HEK293 (cell line): ENCODE measurements around the gene PCDHGC4.
A peak's percentile ranks its signal among the peaks of the same experiment; 100 is the strongest.

Source experiments
- CTCF ChIA-PET: fragments of 350-600 bp; formaldehyde crosslinking; extraction: SDS; loops from one replicate; lab custom pipeline; 2021; ENCODE audit warnings: antibody characterized with exemption; lab: Yijun Ruan, JAX
- POLR2A ChIA-PET: fragments of 300-600 bp; formaldehyde crosslinking; extraction: SDS; loops from one replicate; lab custom pipeline; 2020; ENCODE audit warnings: antibody characterized with exemption, inconsistent platforms; lab: Yijun Ruan, JAX
- H3K27ac ChIP-seq: fragments of 200-500 bp; sonication (Bioruptor generic); 2 replicates; pipeline ENCODE4 v1.5.1; 2014; ENCODE audit warnings: low read depth, low read length, control low read depth, inconsistent platforms; ENCODE audit errors: extremely low read depth
- H3K36me3 ChIP-seq, 2 experiments: fragments of 200-500 bp in 1 of 2; sonication (Bioruptor generic) in 1 of 2; 1 replicate in 1 of 2; 2 replicates in 1 of 2; pipeline ENCODE4 v1.5.1; 2014 to 2017; ENCODE audit warnings: inconsistent platforms in 2 of 2, low read length in 2 of 2; ENCODE audit not compliant: control insufficient read depth in 2 of 2, insufficient read depth in 1 of 2
- H3K4me1 ChIP-seq: fragments of 200-500 bp; sonication (Bioruptor generic); 2 replicates; pipeline ENCODE4 v1.5.1; 2014; ENCODE audit warnings: mild to moderate bottlenecking, low read length, inconsistent platforms; ENCODE audit not compliant: control insufficient read depth, insufficient read depth
- H3K4me3 ChIP-seq: 2 replicates; pipeline ENCODE4 v1.5.1; 2011; ENCODE audit warnings: low read depth, mild to moderate bottlenecking, control low read depth, low read length, moderate library complexity
- H3K9me3 ChIP-seq: fragments of 200-500 bp; sonication (Bioruptor generic); 2 replicates; pipeline ENCODE4 v1.5.1; 2014; ENCODE audit warnings: low read depth, low read length, inconsistent platforms; ENCODE audit not compliant: control insufficient read depth, insufficient read depth
- AEBP2 ChIP-seq: fragments of 450-650 bp; formaldehyde crosslinking; IDR thresholded peaks from 2 replicates; pipeline ENCODE4 v1.5.1; 2016; ENCODE audit warnings: missing biosample characterization, missing genetic modification characterization, borderline replicate concordance
- GLIS1 ChIP-seq: fragments of 450-650 bp; formaldehyde crosslinking; IDR thresholded peaks from 2 replicates; pipeline ENCODE4 v1.5.1; 2016; ENCODE audit warnings: missing biosample characterization, missing genetic modification characterization
- RBAK ChIP-seq: fragments of 450-650 bp; formaldehyde crosslinking; IDR thresholded peaks from 2 replicates; pipeline ENCODE4 v1.5.1; 2016; ENCODE audit warnings: missing biosample characterization, missing genetic modification characterization
- REST ChIP-seq: fragments of 450-650 bp; formaldehyde crosslinking; IDR thresholded peaks from 2 replicates; pipeline ENCODE4 v1.5.1; 2016; ENCODE audit warnings: missing biosample characterization, missing genetic modification characterization
- SCRT1 ChIP-seq: fragments of 450-650 bp; formaldehyde crosslinking; IDR thresholded peaks from 2 replicates; pipeline ENCODE4 v1.5.1; 2016; ENCODE audit warnings: missing biosample characterization, missing genetic modification characterization, borderline replicate concordance
- YY2 ChIP-seq: fragments of 450-650 bp; formaldehyde crosslinking; IDR thresholded peaks from 2 replicates; pipeline ENCODE4 v1.5.1; 2016; ENCODE audit warnings: missing biosample characterization, missing genetic modification characterization
- ZBTB21 ChIP-seq: fragments of 450-650 bp; formaldehyde crosslinking; IDR thresholded peaks from 2 replicates; pipeline ENCODE4 v1.5.1; 2017; ENCODE audit warnings: missing biosample characterization, missing genetic modification characterization
- ZIC2 ChIP-seq: fragments of 450-650 bp; formaldehyde crosslinking; IDR thresholded peaks from 2 replicates; pipeline ENCODE4 v1.5.1; 2016; ENCODE audit warnings: missing biosample characterization, missing genetic modification characterization
- ZNF157 ChIP-seq: fragments of 450-650 bp; formaldehyde crosslinking; IDR thresholded peaks from 2 replicates; pipeline ENCODE4 v1.5.1; 2016; ENCODE audit warnings: missing biosample characterization, missing genetic modification characterization
- ZNF19 ChIP-seq: fragments of 450-650 bp; formaldehyde crosslinking; IDR thresholded peaks from 2 replicates; pipeline ENCODE4; 2016; ENCODE audit warnings: missing biosample characterization, missing genetic modification characterization, low read depth
- ZNF214 ChIP-seq: fragments of 450-650 bp; formaldehyde crosslinking; IDR thresholded peaks from 2 replicates; pipeline ENCODE4 v1.5.1; 2017; ENCODE audit warnings: missing biosample characterization, mild to moderate bottlenecking, missing genetic modification characterization, borderline replicate concordance
- ZNF501 ChIP-seq: fragments of 450-650 bp; formaldehyde crosslinking; IDR thresholded peaks from 2 replicates; pipeline ENCODE4 v1.5.1; 2016; ENCODE audit warnings: missing biosample characterization, missing genetic modification characterization
- ZNF629 ChIP-seq: fragments of 450-650 bp; formaldehyde crosslinking; IDR thresholded peaks from 2 replicates; pipeline ENCODE4 v1.5.1; 2017; ENCODE audit warnings: missing biosample characterization, missing genetic modification characterization
- ZXDB ChIP-seq: fragments of 450-650 bp; formaldehyde crosslinking; IDR thresholded peaks from 2 replicates; pipeline ENCODE4 v1.5.1; 2016; ENCODE audit warnings: missing biosample characterization, missing genetic modification characterization
- TF ChIP-seq, protein P1 (sequence below): fragments of 450-650 bp; formaldehyde crosslinking; IDR thresholded peaks from 2 replicates; pipeline ENCODE4 v1.5.1; 2016; ENCODE audit warnings: missing biosample characterization, missing genetic modification characterization

The PCDHGC4 gene

GRCh38 chr5:141496038-141496437 lies 11.2 kb downstream of the PCDHGC4 start:
- POLR2A ChIA-PET = no interaction called here
- Histone ChIP-seq H3K4me3 (no peak overlapping the region), H3K9me3 (no peaks in the 10 kb centered on the region), H3K36me3 (no peaks in the 10 kb centered on the region), H3K27ac (no peak overlapping the region), H3K4me1 (no peaks in the 10 kb centered on the region)
- CTCF ChIA-PET = interaction anchor here (0.6 to 1.2 kb wide), 3 partner anchors 16 to 161 kb away, joined by 3 read pairs; partner anchors contain the start of gene PCDHGA12
- peak; percentile 94 for TF ChIP-seq ZIC2 (tag by site-specific recombination)
- TF ChIP-seq ZNF629 = no peak
- TF ChIP-seq GLIS1 (tag by site-specific recombination) = peak; percentile 94

GRCh38 chr5:141501761-141502160 lies 16.9 kb downstream of the PCDHGC4 start:
- no peaks in the 10 kb centered on the region for H3K36me3 ChIP-seq
- H3K9me3 ChIP-seq = no peaks in the 10 kb centered on the region
- POLR2A ChIA-PET = interaction anchor here (0.6 kb wide), 1 partner anchor 19 kb away, joined by 5 read pairs; no protein-coding TSS in a partner anchor
- H3K27ac ChIP-seq = no peak overlapping the region
- CTCF ChIA-PET = interaction anchor here (0.5 to 3.6 kb wide), 4 partner anchors 11 to 123 kb away, joined by 4 to 15 read pairs (median 4); no protein-coding TSS in a partner anchor
- no peaks in the 10 kb centered on the region for H3K4me1 ChIP-seq
- no peak overlapping the region for H3K4me3 ChIP-seq
- TF ChIP-seq ZXDB (no peak), AEBP2 (tag by site-specific recombination) (0 out of 2 replicates have a peak, but pooled peaks have one; percentile 8)

- ChIA-PET POLR2A (no interaction called here), CTCF (interaction anchor here (0.9 to 3.6 kb wide), 2 partner anchors 9 kb away, joined by 4 to 15 read pairs; no protein-coding TSS in a partner anchor)
- Histone ChIP-seq H3K9me3 (no peaks in the 10 kb centered on the region), H3K4me3 (no peak overlapping the region), H3K4me1 (no peaks in the 10 kb centered on the region), H3K27ac (no peak overlapping the region), H3K36me3 (no peaks in the 10 kb centered on the region)
- no peak for TF ChIP-seq REST (tag by site-specific recombination)
- TF ChIP-seq ZNF501 (tag by site-specific recombination) = no peak
- no peak for TF ChIP-seq ZNF214
- no peak for TF ChIP-seq ZNF19
- no peak for TF ChIP-seq ZBTB21 (tag by site-specific recombination)
- TF ChIP-seq, protein P1, sequence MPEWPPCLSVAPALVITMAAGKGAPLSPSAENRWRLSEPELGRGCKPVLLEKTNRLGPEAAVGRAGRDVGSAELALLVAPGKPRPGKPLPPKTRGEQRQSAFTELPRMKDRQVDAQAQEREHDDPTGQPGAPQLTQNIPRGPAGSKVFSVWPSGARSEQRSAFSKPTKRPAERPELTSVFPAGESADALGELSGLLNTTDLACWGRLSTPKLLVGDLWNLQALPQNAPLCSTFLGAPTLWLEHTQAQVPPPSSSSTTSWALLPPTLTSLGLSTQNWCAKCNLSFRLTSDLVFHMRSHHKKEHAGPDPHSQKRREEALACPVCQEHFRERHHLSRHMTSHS = no peak
- TF ChIP-seq ZNF157 (tag by site-specific recombination) = no peak
- no peak for TF ChIP-seq SCRT1
- no peak for TF ChIP-seq YY2 (tag by site-specific recombination)
- TF ChIP-seq RBAK = no peak
Observed at GRCh38 chr5:141503681-141504080, 18.9 kb downstream of the PCDHGC4 start.
